HepG2 (cell line): Measurements from ENCODE around the gene SPATA25. TPM values are rescaled to one million over a fixed set of nuclear protein-coding genes. Genes with fewer than 3 reads are reported as not detected.

Experiments used
- AFF4 ChIP-seq: sonication (generic); formaldehyde crosslinking; IDR thresholded peaks from 2 replicates; pipeline ENCODE4 v1.4.0; 2020; ENCODE audit warnings: missing genetic modification reagents
- CBX1 ChIP-seq: IDR thresholded peaks from one replicate; pipeline ENCODE4 v1.6.1; 2016; ENCODE audit warnings: antibody characterized with exemption, low read depth
- FOXK1 ChIP-seq: sonication (generic); formaldehyde crosslinking; IDR thresholded peaks from 2 replicates; pipeline ENCODE4 v1.4.0; 2020; ENCODE audit warnings: low read depth, missing genetic modification reagents, borderline replicate concordance
- GABPB1 ChIP-seq: IDR thresholded peaks from 2 replicates; pipeline ENCODE4 v1.6.1; 2016; ENCODE audit warnings: mild to moderate bottlenecking, missing genetic modification reagents, moderate library complexity, missing compliant biosample characterization
- JUNB ChIP-seq: sonication (generic); formaldehyde crosslinking; IDR thresholded peaks from 2 replicates; pipeline ENCODE4 v1.8.0; 2022; ENCODE audit warnings: missing genetic modification reagents, mild to moderate bottlenecking, borderline replicate concordance
- PHF5A ChIP-seq: IDR thresholded peaks from one replicate; pipeline ENCODE4 v1.6.1; 2018; ENCODE audit warnings: low read depth, missing genetic modification reagents; ENCODE audit not compliant: unreplicated experiment
- REPIN1 ChIP-seq: sonication (generic); formaldehyde crosslinking; IDR thresholded peaks from 2 replicates; pipeline ENCODE4 v1.8.0; 2022; ENCODE audit warnings: missing genetic modification reagents, low read depth, mild to moderate bottlenecking, borderline replicate concordance
- SMARCE1 ChIP-seq: fragments of 450-650 bp; IDR thresholded peaks from 2 replicates; pipeline ENCODE4 v1.6.1; 2017; ENCODE audit warnings: borderline replicate concordance
- ZNF12 ChIP-seq: sonication (generic); formaldehyde crosslinking; IDR thresholded peaks from 2 replicates; pipeline ENCODE4 v1.5.0; 2020; ENCODE audit warnings: missing genetic modification reagents
- ZNF24 ChIP-seq: fragments of 450-650 bp; IDR thresholded peaks from 2 replicates; pipeline ENCODE4 v1.6.1; 2017; ENCODE audit warnings: antibody characterized with exemption, mild to moderate bottlenecking
- ZNF253 ChIP-seq: sonication (generic); formaldehyde crosslinking; IDR thresholded peaks from 2 replicates; pipeline ENCODE4 v1.8.0; 2022; ENCODE audit warnings: mild to moderate bottlenecking, missing genetic modification reagents, borderline replicate concordance
- ZNF318 ChIP-seq: sonication (generic); formaldehyde crosslinking; IDR thresholded peaks from 2 replicates; pipeline ENCODE4 v1.4.0; 2020; ENCODE audit warnings: mild to moderate bottlenecking, missing genetic modification reagents
- ZNF383 ChIP-seq: sonication (generic); formaldehyde crosslinking; IDR thresholded peaks from 2 replicates; pipeline ENCODE4 v1.4.0; 2020; ENCODE audit warnings: missing genetic modification reagents, mild to moderate bottlenecking, borderline replicate concordance
- polyA plus RNA-seq, 8 experiments: library from polyadenylated mRNA; depleted of rRNA in 3 of 8; stranded (reverse) in 7 of 8; unstranded in 1 of 8; fragments of >200 nt; fragmentation: Illumina TruSeq in 4 of 8; extraction: Trizol in 4 of 8; gene quantifications; 2 replicates each; pipeline versions ENCODE4 v1.2.1 to v1.2.3, GENCODE V29; 2011 to 2016; ENCODE audit warnings: low read depth in 4 of 8, missing spikeins in 1 of 8, mixed read lengths in 1 of 8; ENCODE audit not compliant: insufficient read depth in 1 of 8
- total RNA-seq, 5 experiments: library from RNA; depleted of rRNA; stranded (reverse); fragments of >200 nt; fragmentation: Illumina TruSeq; extraction: Trizol; gene quantifications; 2 replicates each; pipeline ENCODE4 v1.2.3, GENCODE V29; 2016; ENCODE audit warnings: low read depth in 1 of 5
- TF ChIP-seq, protein P1 (sequence below): sonication (generic); formaldehyde crosslinking; IDR thresholded peaks from 2 replicates; pipeline ENCODE4 v1.9.0; 2021; ENCODE audit warnings: missing genetic modification reagents, borderline replicate concordance

SPATA25 gene
- total and polyA plus RNA-seq, 2 of the 13 experiments (the other 11 are each of a cell fraction or from before 2014, with no cell fraction given): 4.8 to 7.6 TPM

DNA sequence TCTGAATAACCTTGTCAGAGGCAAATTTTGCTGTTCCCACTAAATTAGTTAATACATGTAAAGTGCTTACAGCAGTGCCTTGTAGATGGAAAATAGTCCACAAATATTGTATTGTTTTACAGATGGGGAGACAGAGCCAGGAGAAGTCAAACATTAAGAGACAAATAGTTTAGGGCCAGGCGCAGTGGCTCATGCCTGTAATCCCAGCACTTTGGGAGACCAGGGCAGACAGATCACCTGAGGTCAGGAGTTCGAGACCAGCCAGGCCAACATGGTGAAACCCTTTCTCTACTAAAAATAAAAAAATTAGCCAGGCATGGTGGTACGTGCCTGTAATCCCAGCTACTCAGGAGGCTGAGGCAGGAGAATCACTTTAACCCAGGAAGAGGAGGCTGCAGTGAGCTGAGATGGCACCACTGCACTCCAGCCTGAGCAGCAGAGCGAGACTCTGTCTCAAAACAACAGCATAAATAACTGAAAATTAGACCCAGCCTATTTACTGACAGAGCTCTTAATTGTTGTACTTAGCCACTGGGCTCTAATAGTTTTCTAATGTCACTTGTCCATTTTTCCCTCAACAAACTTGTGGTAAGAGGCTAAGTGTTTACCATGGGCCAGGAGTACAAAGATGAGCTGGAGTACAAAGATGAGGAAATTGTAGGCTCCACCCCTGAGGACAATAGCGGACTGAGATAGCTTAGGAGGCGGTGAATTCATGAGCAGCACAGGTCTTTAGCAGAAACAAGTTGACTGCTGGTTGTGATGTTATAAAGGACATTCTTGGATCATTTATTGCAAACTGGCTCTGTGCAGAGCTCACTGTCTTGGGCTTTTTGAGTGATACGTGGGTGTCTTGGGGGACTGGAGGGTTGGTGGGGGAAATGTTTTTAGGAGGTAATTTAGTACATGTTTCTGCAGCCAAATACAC lies 23.6 kb downstream of the SPATA25 start (continued):
- TF ChIP-seq ZNF253 (CRISPR knock-in tag) (no peak), GABPB1 (CRISPR knock-in tag) (no peak), SMARCE1 (no peak), PHF5A (CRISPR knock-in tag) (no peak), ZNF24 (0 out of 2 replicates have a peak, but pooled peaks have one; percentile 8), REPIN1 (CRISPR knock-in tag) (peak; percentile 26; the same call in 1 of the 2 replicates), AFF4 (CRISPR knock-in tag) (no peak), ZNF12 (CRISPR knock-in tag) (0 out of 2 replicates have a peak, but pooled peaks have one; percentile 34), FOXK1 (CRISPR knock-in tag) (peak; percentile 78; the same call in 1 of the 2 replicates), ZNF383 (CRISPR knock-in tag) (no peak), ZNF318 (CRISPR knock-in tag) (no peak), CBX1 (peak; percentile 19), JUNB (CRISPR knock-in tag) (no peak)
- TF ChIP-seq, protein P1, sequence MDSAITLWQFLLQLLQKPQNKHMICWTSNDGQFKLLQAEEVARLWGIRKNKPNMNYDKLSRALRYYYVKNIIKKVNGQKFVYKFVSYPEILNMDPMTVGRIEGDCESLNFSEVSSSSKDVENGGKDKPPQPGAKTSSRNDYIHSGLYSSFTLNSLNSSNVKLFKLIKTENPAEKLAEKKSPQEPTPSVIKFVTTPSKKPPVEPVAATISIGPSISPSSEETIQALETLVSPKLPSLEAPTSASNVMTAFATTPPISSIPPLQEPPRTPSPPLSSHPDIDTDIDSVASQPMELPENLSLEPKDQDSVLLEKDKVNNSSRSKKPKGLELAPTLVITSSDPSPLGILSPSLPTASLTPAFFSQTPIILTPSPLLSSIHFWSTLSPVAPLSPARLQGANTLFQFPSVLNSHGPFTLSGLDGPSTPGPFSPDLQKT (CRISPR knock-in tag): no peak
